BE2C (cell line): ENCODE results near the gene MTMR1.

ENCODE experiments used
- DNase-seq: peaks from one replicate; pipeline ENCODE4 v3.0.0-alpha.2; 2020
- H3K27me3 ChIP-seq: fragments of 250-450 bp; sonication (Bioruptor Pico); 2 replicates; pipeline ENCODE4 v1.5.1; 2020; ENCODE audit warnings: mild to moderate bottlenecking
- H3K36me3 ChIP-seq: fragments of 250-450 bp; sonication (Bioruptor Pico); 2 replicates; pipeline ENCODE4 v1.5.1; 2020; ENCODE audit warnings: mild to moderate bottlenecking
- H3K4me1 ChIP-seq: fragments of 250-450 bp; sonication (Bioruptor Pico); 2 replicates; pipeline ENCODE4 v1.5.1; 2020
- H3K4me3 ChIP-seq: 2 replicates; pipeline ENCODE4 v1.5.1; 2011; ENCODE audit warnings: low read depth, low read length
- H3K9me3 ChIP-seq: fragments of 250-450 bp; sonication (Bioruptor Pico); 2 replicates; pipeline ENCODE4 v1.5.1; 2020
- TF ChIP-seq, protein P1 (sequence below): IDR thresholded peaks from 2 replicates; pipeline ENCODE4 v1.5.1; 2012; ENCODE audit warnings: mild to moderate bottlenecking, low read depth, low read length

MTMR1 gene

DNA sequence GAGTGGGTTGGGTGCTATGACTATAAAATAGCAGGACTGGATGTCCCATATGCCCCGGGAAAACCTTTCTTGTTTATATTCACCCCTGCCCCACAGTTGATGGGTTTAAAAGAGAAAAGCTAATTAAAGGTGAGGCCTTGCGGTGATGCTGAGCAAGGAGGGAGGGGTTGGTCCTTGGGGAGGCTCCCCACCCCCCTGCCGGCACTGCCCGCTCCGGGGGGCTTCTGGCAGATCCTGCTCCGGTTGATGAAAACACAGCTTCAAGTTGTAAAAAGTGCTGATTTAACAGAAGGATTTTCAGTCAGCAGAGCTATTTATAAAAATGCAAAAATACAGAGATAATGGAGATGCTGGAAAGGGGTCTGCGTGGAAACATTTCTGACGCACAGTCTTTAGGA is 68.6 kb downstream of the MTMR1 start:
- DNase-seq, result no peak
- Histone ChIP-seq H3K4me3 (no peak overlapping the region), H3K36me3 (no peaks in the 10 kb centered on the region), H3K4me1 (no peaks in the 10 kb centered on the region), H3K9me3 (no peaks in the 10 kb centered on the region), H3K27me3 (no peaks in the 10 kb centered on the region)
- TF ChIP-seq, protein P1, sequence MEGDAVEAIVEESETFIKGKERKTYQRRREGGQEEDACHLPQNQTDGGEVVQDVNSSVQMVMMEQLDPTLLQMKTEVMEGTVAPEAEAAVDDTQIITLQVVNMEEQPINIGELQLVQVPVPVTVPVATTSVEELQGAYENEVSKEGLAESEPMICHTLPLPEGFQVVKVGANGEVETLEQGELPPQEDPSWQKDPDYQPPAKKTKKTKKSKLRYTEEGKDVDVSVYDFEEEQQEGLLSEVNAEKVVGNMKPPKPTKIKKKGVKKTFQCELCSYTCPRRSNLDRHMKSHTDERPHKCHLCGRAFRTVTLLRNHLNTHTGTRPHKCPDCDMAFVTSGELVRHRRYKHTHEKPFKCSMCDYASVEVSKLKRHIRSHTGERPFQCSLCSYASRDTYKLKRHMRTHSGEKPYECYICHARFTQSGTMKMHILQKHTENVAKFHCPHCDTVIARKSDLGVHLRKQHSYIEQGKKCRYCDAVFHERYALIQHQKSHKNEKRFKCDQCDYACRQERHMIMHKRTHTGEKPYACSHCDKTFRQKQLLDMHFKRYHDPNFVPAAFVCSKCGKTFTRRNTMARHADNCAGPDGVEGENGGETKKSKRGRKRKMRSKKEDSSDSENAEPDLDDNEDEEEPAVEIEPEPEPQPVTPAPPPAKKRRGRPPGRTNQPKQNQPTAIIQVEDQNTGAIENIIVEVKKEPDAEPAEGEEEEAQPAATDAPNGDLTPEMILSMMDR, result no peak

DNA sequence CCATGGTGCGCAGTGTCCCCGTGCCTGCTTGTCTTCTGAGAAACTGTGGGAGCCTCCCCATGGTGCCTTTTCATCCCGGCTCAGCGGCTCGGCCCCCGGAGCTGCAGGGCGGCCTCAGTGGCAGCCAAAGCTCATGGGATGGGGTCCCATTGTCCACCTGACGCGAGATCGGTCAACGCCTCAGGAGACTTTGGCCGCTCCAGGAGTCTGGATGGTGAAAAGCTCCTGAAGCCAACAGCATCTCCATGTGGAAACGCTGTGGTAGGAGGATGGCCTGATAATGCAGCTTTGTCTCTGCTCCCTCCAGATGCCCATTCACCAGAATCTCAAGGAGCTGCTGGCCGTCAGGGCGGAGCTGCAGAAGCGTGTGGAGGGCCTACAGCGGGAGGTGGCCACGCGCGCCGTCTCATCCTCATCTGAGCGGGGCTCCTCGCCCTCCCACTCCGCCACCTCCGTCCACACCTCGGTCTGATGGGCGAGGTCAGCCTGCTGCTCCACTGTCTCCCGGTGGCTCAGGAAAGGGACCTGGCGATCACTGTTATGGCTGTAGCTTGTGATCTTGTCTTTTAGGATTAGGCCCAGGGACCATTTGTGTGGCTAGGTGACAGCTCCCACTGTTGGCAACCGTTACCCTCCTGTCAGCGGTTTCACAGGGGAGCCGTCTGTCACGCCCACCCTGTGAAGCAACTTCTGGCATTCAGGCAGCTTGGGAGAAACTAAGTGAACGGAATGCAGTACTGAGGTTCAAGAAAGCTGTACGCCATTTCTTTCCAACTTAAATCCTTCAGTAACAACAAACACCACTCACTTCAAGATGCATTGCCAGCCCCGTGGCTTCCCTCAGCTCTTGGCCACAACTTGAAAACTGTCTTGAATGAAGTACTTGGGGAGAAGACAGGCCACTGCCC is 69.3 kb downstream of the MTMR1 start:
- no peaks in the 10 kb centered on the region for H3K27me3 ChIP-seq
- TF ChIP-seq, protein P1, result no peak
- DNase-seq, result no peak
- H3K9me3 ChIP-seq, result no peaks in the 10 kb centered on the region
- H3K4me3 ChIP-seq, result no peak overlapping the region
- no peaks in the 10 kb centered on the region for H3K36me3 ChIP-seq
- H3K4me1 ChIP-seq, result no peaks in the 10 kb centered on the region

DNA sequence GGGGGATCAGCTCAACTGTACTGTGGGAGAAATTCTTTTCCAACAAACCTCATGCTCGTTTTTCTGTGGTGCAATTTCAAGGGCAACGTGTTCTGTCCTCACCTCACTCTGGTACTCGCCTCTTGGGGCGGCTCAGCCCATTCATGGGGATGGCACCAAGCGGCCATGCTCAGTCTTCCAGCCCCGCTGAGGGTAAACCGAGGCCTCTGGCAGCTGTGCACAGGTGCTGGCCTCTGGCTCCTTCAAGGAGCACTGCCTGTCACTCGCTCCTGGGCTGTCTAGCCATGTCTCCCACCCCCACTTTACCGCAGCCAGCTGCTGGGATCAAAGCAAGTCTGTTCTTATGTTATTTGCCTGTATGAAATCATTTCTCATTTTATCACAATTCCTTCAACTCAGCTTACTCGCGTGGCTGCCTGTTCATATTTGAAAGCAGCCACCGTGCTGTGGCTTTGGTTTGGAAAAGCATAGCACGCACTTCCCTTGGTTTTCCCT is 70.2 kb downstream of the MTMR1 start:
- DNase-seq, result no peak
- Histone ChIP-seq H3K9me3 (no peaks in the 10 kb centered on the region), H3K4me1 (no peaks in the 10 kb centered on the region), H3K36me3 (no peaks in the 10 kb centered on the region), H3K4me3 (no peak overlapping the region), H3K27me3 (no peaks in the 10 kb centered on the region)
- TF ChIP-seq, protein P1, result no peak

DNA sequence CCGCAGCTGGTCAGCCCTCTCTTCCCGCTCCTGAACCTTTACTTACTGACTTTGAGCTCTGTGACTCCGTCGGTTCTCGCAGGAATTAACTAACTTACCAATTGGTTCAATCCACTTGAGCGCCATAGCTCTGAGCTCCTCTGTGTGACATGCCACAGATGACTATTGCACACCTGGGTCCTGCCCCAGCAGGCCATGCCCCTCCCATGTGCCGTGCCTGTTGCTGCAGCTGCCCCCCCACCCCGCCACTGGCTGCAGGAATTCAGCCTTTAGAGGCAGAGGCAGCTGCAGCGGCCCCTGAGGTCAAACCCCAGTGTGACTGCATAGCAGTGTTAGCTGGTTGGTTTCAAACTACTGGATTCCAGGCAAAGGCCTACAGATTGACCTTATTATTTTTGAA is 70.6 kb downstream of the MTMR1 start:
- no peak for DNase-seq
- Histone ChIP-seq H3K36me3 (no peaks in the 10 kb centered on the region), H3K9me3 (no peaks in the 10 kb centered on the region), H3K4me3 (no peak overlapping the region), H3K27me3 (no peaks in the 10 kb centered on the region), H3K4me1 (no peaks in the 10 kb centered on the region)
- TF ChIP-seq, protein P1, result no peak

DNA sequence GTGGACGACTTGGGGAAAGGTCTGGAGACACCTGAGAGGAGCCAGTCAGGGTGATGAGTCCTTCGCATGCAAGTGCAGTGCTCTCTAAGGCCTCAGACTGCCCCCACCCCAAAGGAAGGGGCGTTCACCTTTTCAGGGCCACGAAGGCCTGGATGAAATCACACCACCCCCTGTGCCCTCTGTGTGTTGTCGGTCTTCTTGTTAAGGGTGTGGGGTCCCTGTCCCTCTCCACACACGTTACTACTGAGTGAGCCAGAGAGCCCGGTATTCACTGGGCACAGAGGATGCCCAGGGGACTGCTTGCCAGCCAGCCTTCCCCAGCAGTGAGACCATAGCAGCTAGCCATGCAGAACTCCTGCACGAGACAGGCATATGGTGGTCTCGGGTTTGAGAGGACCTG is 72.0 kb downstream of the MTMR1 start:
- Histone ChIP-seq H3K36me3 (no peaks in the 10 kb centered on the region), H3K4me1 (no peaks in the 10 kb centered on the region), H3K9me3 (no peaks in the 10 kb centered on the region), H3K4me3 (no peak overlapping the region), H3K27me3 (no peaks in the 10 kb centered on the region)
- TF ChIP-seq, protein P1, result no peak
- DNase-seq, result no peak

DNA sequence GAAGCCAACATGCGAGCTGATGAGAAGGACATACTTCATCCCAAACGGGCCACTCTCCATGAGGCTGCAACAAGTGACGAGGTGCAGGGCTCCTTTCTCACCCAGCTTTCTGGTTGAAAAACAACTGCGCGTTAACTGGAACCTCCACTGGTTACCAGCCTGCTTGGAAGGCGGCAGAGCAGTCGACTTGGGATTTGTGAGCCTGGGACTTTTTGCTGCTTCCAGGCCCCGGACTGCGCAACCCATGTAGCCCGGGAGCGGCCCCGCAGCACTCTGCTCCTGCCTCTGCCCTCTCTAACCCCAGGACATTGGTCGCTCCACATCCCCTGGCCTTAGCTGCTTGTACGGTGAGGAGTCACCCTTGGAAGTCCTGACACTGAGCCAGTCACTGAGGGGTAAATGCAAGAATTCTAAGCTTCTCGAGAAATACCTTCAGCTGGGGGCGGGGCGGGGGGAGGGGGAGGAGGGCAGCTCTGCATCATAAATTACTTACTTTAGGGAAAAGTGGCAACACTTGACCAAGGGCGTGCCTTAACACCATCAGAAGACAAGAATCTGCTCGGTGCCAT is 72.7 kb downstream of the MTMR1 start:
- Histone ChIP-seq H3K9me3 (no peaks in the 10 kb centered on the region), H3K4me3 (no peak overlapping the region), H3K36me3 (no peaks in the 10 kb centered on the region), H3K27me3 (no peaks in the 10 kb centered on the region), H3K4me1 (no peaks in the 10 kb centered on the region)
- DNase-seq, result no peak
- TF ChIP-seq, protein P1, result no peak
